Activated CD8-positive, alpha-beta memory T cell treated with anti-CD3 and anti-CD28 coated beads for 36 hours (primary cell): Measurements from ENCODE around the gene TLX2. TPM values are rescaled to one million over a fixed set of nuclear protein-coding genes. Genes with fewer than 3 reads are reported as not detected.
"Not testable (repeated sequence)": the region's sequence is repeated elsewhere in the genome, so short reads cannot be mapped to it uniquely, and the experiment has no call there.

Experiments
- CTCF ChIA-PET: fragments of 350-600 bp; sonication (Branson Sonifier 250); formaldehyde crosslinking; loops from one replicate; lab custom pipeline; 2021; ENCODE audit warnings: antibody characterized with exemption; lab: Charles Lee
- POLR2A ChIA-PET: fragments of 350-600 bp; sonication (Branson Sonifier 250); formaldehyde crosslinking; loops from one replicate; lab custom pipeline; 2021; ENCODE audit warnings: antibody characterized with exemption; lab: Charles Lee
- total RNA-seq, 2 experiments: library from RNA; stranded (reverse); gene quantifications; one replicate each; pipeline ENCODE4 v1.2.3, GENCODE V29; 2021

TLX2 gene
- total RNA-seq, 2 experiments from 2014 or later: 0.25 TPM

- ChIA-PET POLR2A (no interaction called here), CTCF (interaction anchor here (1.3 kb wide), 1 partner anchor 29 kb away, joined by 3 read pairs; no protein-coding TSS in a partner anchor)
Measured at GRCh38 chr2:74556159-74556558, 41.9 kb downstream of the TLX2 start.

- POLR2A ChIA-PET: no interaction called here
- CTCF ChIA-PET: interaction anchor here (1.4 kb wide), 1 partner anchor 19 kb away, joined by 4 read pairs; no protein-coding TSS in a partner anchor
Measured at GRCh38 chr2:74556831-74557370, 42.7 kb downstream of the TLX2 start.

- ChIA-PET POLR2A (no interaction called here), CTCF (interaction anchor here (1.3 to 1.5 kb wide), 3 partner anchors 8 to 27 kb away, joined by 3 to 5 read pairs (median 4); no protein-coding TSS in a partner anchor)
Measured at GRCh38 chr2:74558284-74559230, 44.3 kb downstream of the TLX2 start.

GRCh38 chr2:74559912-74560311 lies 45.7 kb downstream of the TLX2 start:
- ChIA-PET POLR2A (no interaction called here), CTCF (no interaction called here)

GRCh38 chr2:74560591-74560990 lies 46.3 kb downstream of the TLX2 start:
- ChIA-PET POLR2A (no interaction called here), CTCF (no interaction called here)

GRCh38 chr2:74561022-74561421 lies 46.8 kb downstream of the TLX2 start:
- CTCF ChIA-PET, POLR2A ChIA-PET: not testable (repeated sequence)

GRCh38 chr2:74562126-74562775 lies 48.0 kb downstream of the TLX2 start:
- ChIA-PET CTCF (no interaction called here), POLR2A (no interaction called here)

GRCh38 chr2:74564222-74564621 lies 50.0 kb downstream of the TLX2 start:
- ChIA-PET POLR2A (no interaction called here), CTCF (no interaction called here)

- CTCF ChIA-PET: interaction anchor here (0.7 to 1.4 kb wide), 3 partner anchors 8 to 84 kb away, joined by 3 to 5 read pairs (median 3); partner anchors contain the start of genes CCDC142 and TTC31
Measured at GRCh38 chr2:74566076-74566753, 52.0 kb downstream of the TLX2 start.

GRCh38 chr2:74566754-74567085 lies 52.5 kb downstream of the TLX2 start:
- ChIA-PET POLR2A (interaction anchor here (0.6 kb wide), 1 partner anchor 29 kb away, joined by 3 read pairs; no protein-coding TSS in a partner anchor), CTCF (interaction anchor here (0.9 to 1.4 kb wide), 3 partner anchors 8 to 84 kb away, joined by 3 to 5 read pairs (median 3); partner anchors contain the start of genes CCDC142 and TTC31)

More at GRCh38 chr2:74566076-74566753, 52.0 kb downstream of the TLX2 start:
- POLR2A ChIA-PET: interaction anchor here (0.6 kb wide), 1 partner anchor 28 kb away, joined by 3 read pairs; no protein-coding TSS in a partner anchor

Other genes with a start within 250 kb of the TLX2 start
- gene SLC4A5, start 171.0 kb upstream of the TLX2 start, total RNA-seq: 1 to 10 TPM; 1.2 to 1.6 TPM
- gene DCTN1, start 134.1 kb upstream of the TLX2 start, total RNA-seq: 100 to 1,000 TPM in 1 of 2 experiments, 10 to 100 TPM in 1; 92.9 to 102 TPM
- 1 to 10 TPM; 3.1 to 3.8 TPM for gene C2orf81, start 92.8 kb upstream of the TLX2 start, total RNA-seq
- gene WDR54, start 92.7 kb upstream of the TLX2 start, total RNA-seq: 100 to 1,000 TPM; 101 to 102 TPM
- gene RTKN, start 72.5 kb upstream of the TLX2 start, total RNA-seq: 1 to 10 TPM; 1.2 to 1.6 TPM
- gene INO80B, start 59.4 kb upstream of the TLX2 start, total RNA-seq: 10 to 100 TPM; 40.4 to 41.1 TPM
- 10 to 100 TPM; 24.9 to 28.7 TPM for gene WBP1, start 56.0 kb upstream of the TLX2 start, total RNA-seq
- gene MOGS, start 49.1 kb upstream of the TLX2 start, total RNA-seq: 10 to 100 TPM; 82.6 to 83.9 TPM
- 100 to 1,000 TPM; 116 to 120 TPM for gene MRPL53, start 41.8 kb upstream of the TLX2 start, total RNA-seq
- 10 to 100 TPM; 18.9 to 20.2 TPM for gene CCDC142, start 31.5 kb upstream of the TLX2 start, total RNA-seq
- gene TTC31, start 31.4 kb upstream of the TLX2 start, total RNA-seq: 10 to 100 TPM; 22.9 to 23.5 TPM
- gene LBX2, start 14.8 kb upstream of the TLX2 start, total RNA-seq: under 1 TPM; 0.36 to 0.51 TPM
- gene PCGF1, start 6.8 kb upstream of the TLX2 start, total RNA-seq: 10 to 100 TPM; 23.8 to 26.1 TPM
- gene DQX1, start 11.8 kb downstream of the TLX2 start, total RNA-seq: under 1 TPM; 0.75 to 0.91 TPM
- gene AUP1, start 15.3 kb downstream of the TLX2 start, total RNA-seq: 100 to 1,000 TPM; 200 to 208 TPM
- 10 to 100 TPM; 77.0 to 79.0 TPM for gene HTRA2, start 15.5 kb downstream of the TLX2 start, total RNA-seq
- 1 to 10 TPM; 1.4 to 1.6 TPM for gene LOXL3, start 39.5 kb downstream of the TLX2 start, total RNA-seq
- gene DOK1, start 40.3 kb downstream of the TLX2 start, total RNA-seq: 10 to 100 TPM; 22.5 to 22.7 TPM
- gene M1AP, start 133.9 kb downstream of the TLX2 start, total RNA-seq: not detected
- gene SEMA4F, start 139.8 kb downstream of the TLX2 start, total RNA-seq: 1 to 10 TPM; 5.2 to 5.9 TPM